NCI-H187 treated with DMSO at 0.1 percent for 48 hours (cell line): ENCODE results near the gene MACROD1.
"Not testable (repeated sequence)": the region's sequence is repeated elsewhere in the genome, so short reads cannot be mapped to it uniquely, and the experiment has no call there.

ENCODE experiments used
- DNase-seq: peaks from one replicate; lab custom pipeline; 2025; lab: John Stamatoyannopoulos, UW

MACROD1 gene

GRCh38 chr11:63997801-63998337, 168.0 kb downstream of the MACROD1 start:
- no peak for DNase-seq

- no peak for DNase-seq
Observed at GRCh38 chr11:63997104-63997700, 168.7 kb downstream of the MACROD1 start.

GRCh38 chr11:63996512-63996911, 169.4 kb downstream of the MACROD1 start:
- no peak for DNase-seq

GRCh38 chr11:63993993-63994392, 171.9 kb downstream of the MACROD1 start:
- DNase-seq = no peak

GRCh38 chr11:63993100-63993499, 172.8 kb downstream of the MACROD1 start:
- DNase-seq = no peak

- DNase-seq = no peak
Observed at GRCh38 chr11:63991558-63991957, 174.4 kb downstream of the MACROD1 start.

GRCh38 chr11:63986932-63987513, 178.9 kb downstream of the MACROD1 start:
- DNase-seq = no peak

GRCh38 chr11:63986156-63986931, 179.6 kb downstream of the MACROD1 start, which contains the start of gene OTUB1:
Gene OTUB1, plus strand, starts transcription at chr11:63986438. Its CDS starts 19 bp downstream, at chr11:63986457.
- peak; percentile 85 for DNase-seq

GRCh38 chr11:63985812-63986155, 180.1 kb downstream of the MACROD1 start:
- DNase-seq = no peak

- DNase-seq = no peak
Observed at GRCh38 chr11:63979426-63979825, 186.5 kb downstream of the MACROD1 start.

GRCh38 chr11:63978551-63979239, 187.2 kb downstream of the MACROD1 start:
- no peak for DNase-seq

- peak; percentile 94 for DNase-seq
Observed at GRCh38 chr11:63974259-63975143, 191.4 kb downstream of the MACROD1 start, which contains the start of gene COX8A. Gene COX8A, plus strand, starts transcription at chr11:63974620. Its CDS starts 61 bp downstream, at chr11:63974681.

- not testable (repeated sequence) for DNase-seq
Observed at GRCh38 chr11:63973912-63974258, 192.0 kb downstream of the MACROD1 start.

- DNase-seq = no peak
Observed at GRCh38 chr11:63970902-63971301, 195.0 kb downstream of the MACROD1 start.

GRCh38 chr11:63969461-63969860, 196.5 kb downstream of the MACROD1 start:
- no peak for DNase-seq

GRCh38 chr11:63966444-63966843, 199.5 kb downstream of the MACROD1 start:
- DNase-seq = no peak

GRCh38 chr11:63963895-63964294, 202.0 kb downstream of the MACROD1 start:
- DNase-seq = not testable (repeated sequence)

GRCh38 chr11:63961608-63962412, 204.1 kb downstream of the MACROD1 start:
- DNase-seq = peak; percentile 59

- no peak for DNase-seq
Observed at GRCh38 chr11:63958008-63958407, 207.9 kb downstream of the MACROD1 start.

- DNase-seq = no peak
Observed at GRCh38 chr11:63952570-63952969, 213.3 kb downstream of the MACROD1 start.
